Esophagus muscularis mucosa (tissue), 4 donors: Measurements from ENCODE around the gene CNOT11. TPM values are rescaled to one million over a fixed set of nuclear protein-coding genes. Genes with fewer than 3 reads are reported as not detected.

Source experiments
- small RNA-seq, 3 donors: library from RNA; depleted of rRNA; stranded (forward); fragments of <200 nt; gene quantifications; one replicate each; pipeline ENCODE3, GENCODE V24; 2016
- total RNA-seq, 4 donors: library from RNA; depleted of rRNA; stranded (reverse); fragments of >200 nt; gene quantifications; one replicate each; pipeline versions ENCODE4 v1.1.0 to v1.2.1, GENCODE V29; 2016

Gene CNOT11
- total RNA-seq, 4 donors from 2014 or later: 25.7 to 35.8 (median 29.0) TPM

Small RNA genes lying within 50 kb of the gene (small RNA-seq; reads per million reads assigned to genes)
- gene MIR5696 (0.51 to 0.93 (median 0.67) reads per million in 3 donors), gene SNORD89 (191 to 704 (median 511) reads per million in 3 donors)

Other genes starting within 250 kb of the CNOT11 start
- gene TBC1D8, start 101.5 kb upstream of the CNOT11 start, total RNA-seq: 10 to 100 TPM; 16.7 to 23.4 (median 20.4) TPM
- gene RNF149, start 55.8 kb downstream of the CNOT11 start, total RNA-seq: 10 to 100 TPM; 29.5 to 66.6 (median 40.0) TPM
- not detected for gene CREG2, start 134.6 kb downstream of the CNOT11 start, total RNA-seq
- under 1 TPM in 1 of 4 donors, not detected in 3; 0.91 TPM for gene RFX8, start 222.2 kb downstream of the CNOT11 start, total RNA-seq